HG03039 (cell line): ENCODE results near the gene RPL27.
"Not testable (repeated sequence)": the region's sequence is repeated elsewhere in the genome, so short reads cannot be mapped to it uniquely, and the experiment has no call there.

Experiments used
- ATAC-seq: cut with Tn5 transposase; IDR thresholded peaks from one replicate; pipeline ENCODE4 v1.9.1; 2021; ENCODE audit warnings: mild to moderate bottlenecking, moderate library complexity; ENCODE audit not compliant: unreplicated experiment

The RPL27 gene

DNA sequence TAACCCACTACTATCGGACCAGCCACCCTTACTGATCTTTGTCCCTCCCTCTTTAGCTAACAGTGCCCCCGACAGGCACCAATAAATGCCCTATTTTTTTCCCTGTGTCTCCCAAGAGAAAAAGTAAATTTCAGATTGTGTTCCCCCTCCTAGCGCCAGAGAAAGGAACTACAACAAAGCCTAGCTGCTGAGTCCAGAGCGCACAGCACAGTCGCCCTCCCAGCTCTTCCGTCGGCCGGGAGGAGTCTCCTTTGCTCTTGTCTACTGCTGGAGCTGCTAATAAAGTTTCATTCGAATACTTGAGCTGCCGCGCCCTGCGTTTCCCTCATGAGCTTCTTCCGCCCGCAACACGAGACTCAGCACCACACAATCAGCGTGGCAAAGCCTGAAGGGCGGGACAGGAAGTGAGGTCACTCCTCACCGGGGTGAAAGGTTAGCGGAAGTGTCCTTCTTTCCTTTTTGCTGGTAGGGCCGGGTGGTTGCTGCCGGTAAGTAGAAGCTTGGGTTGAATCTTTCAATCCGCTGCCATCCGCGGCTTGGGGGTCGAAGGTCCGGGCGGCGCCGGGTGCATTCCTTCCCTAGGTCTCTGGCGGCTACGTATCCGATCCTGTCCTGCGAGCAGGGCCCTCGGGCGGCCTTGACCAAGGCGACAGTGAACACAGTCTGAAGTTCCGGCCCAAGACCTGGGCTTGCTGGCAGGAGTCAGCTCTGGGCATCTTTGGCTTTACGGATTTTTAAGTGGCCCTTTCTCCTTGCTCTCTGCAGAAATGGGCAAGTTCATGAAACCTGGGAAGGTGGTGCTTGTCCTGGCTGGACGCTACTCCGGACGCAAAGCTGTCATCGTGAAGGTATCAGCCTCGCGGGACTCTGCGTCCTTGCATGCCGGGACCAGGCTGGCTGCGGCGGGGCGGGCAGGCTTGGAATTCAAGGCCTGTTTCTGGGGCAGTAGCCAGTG lies at the start of gene RPL27:
TSS of gene RPL27 (plus strand) at position 436 of the 955 bp plus-strand sequence. CDS start at position 768, 332 bp downstream.
- peak; percentile 87 for ATAC-seq

DNA sequence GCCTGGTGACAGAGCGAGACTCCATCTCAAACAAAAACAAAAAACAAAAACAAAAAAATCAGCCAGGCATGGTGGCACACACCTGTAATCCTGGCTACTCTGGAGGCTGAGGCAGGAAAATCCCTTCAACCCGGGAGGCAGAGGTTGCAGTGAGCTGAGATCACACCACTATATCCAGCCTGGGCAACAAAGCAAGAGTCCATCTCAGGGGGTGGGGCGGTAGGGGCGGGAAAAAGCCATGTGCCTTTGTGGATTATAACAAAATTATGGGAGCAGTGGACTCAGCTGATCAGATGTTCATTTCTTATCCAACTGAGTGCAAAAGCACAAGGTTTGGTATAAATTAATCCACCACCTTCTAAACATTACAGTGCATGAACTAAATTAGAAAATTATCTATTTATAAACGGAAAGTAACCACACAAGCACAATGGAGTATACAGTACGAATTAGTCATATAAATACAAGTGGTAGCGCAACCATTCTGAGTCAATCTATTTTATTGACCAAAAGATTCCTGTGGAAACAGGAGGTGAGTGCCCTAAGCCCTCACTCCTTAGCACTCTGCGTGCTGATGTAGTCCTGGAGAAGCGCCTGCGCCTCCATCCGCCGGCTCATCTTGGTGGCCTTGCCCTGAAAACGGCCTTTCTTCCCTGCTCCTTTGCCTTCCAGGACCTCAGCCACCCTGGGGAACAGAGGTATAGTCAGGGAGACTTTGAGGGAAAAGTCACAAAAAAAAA lies 48.0 kb upstream of the RPL27 start:
- no peak for ATAC-seq

DNA sequence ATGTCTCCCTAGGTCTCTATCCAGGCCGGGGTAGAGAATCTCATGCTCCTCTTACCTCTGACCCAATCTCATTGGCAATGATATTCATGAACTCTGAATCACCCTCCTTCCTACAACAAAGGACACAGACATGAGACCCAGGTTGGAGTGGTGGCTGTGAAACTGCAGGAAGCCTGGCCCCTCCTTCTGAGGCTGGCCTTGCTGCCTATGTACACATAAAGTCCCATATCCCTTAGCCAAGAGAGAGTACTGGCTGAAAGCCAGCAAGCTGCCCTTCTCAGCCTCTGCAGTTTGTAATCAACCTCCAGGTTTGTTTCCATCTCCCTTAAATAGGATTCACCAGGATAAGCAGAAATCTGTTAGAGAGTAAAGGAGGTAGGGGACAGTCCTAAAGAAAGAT lies 44.5 kb upstream of the RPL27 start:
- ATAC-seq, result no peak

DNA sequence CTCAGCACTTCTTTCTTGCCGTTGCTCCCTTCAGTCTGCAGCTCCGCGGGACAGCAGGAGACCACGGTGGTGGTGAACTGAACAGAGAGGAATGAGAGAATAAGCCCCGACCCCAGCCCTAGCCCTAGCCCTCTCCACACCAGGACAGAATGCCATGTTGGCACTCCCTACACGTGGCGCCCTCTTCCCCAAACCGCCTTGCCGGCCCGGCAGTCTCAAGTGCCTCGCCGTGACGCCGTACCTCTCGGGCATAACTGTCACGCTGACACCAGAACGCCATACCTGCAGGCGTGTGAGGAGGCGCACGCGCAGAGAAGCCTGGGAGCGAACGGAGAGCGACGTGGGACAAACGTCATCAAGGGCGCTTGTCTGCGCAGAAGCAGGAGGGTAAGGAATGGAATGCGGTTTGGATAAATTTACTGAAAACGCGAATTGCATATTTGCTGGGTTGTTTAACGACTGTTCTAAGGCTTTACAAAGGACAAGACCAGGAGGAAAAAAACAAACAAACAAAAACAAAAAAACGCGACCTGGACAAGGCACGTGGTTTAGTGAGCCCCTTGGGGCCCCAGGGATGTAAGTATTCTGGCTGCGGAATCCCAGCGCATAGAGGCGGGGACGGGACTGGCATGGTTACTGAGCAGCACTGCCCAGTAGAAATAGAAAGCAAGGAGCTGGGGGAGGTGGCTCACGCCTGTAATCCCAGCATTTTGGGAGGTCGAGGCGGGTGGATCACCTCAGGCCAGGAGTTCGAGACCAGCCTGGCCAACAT lies 33.9 kb upstream of the RPL27 start, which contains the start of gene AARSD1:
TSS of gene AARSD1 (minus strand) at position 294 of the 772 bp plus-strand sequence. CDS start at position 280, 14 bp downstream.
- peak; percentile 68 for ATAC-seq

DNA sequence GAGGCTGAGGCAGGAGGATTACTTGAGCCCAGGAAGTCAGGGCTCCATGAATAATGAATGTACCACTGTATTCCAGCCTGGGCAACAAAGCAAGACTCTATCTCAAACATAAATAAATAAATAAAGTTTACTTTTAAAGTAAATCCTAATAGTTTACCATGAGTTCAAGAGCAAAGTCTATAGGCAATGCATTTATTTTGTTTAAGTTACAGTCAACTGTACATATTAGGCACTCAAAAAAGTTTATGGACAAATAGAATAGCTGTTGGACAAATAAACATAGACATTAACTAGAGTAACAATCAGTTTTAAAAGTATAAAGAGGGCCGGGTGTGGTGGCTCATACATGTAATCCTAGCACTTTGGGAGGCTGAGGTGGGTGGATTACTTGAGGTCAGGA lies 30.3 kb upstream of the RPL27 start:
- no peak for ATAC-seq

DNA sequence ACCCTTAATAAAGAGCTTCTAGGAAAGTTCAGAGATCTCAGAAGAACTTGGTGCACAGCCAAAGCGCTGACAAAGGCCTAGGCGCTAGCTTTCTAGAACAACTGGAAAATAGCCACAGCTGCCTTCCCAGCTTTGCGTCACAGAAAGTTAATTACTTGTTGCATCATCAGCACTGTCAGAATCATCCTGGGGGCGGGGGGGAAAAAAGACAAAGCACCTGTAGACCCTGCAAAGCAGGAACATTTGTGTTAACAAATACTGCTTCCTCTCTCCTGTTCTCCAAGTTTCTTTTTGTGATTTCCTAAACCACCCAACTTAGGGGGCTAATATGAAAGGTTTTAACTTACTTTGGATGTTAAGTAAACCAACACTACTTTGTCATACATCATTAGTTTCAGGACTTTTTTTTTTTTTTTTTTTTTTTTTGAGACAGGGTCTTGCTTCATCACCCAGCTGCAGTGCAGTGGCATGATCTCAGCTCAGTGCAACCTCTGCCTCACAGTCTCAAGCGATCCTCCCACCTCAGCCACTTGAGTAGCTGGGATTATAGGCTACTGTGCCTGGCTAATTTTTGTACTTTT lies 29.1 kb upstream of the RPL27 start:
- ATAC-seq, result no peak

DNA sequence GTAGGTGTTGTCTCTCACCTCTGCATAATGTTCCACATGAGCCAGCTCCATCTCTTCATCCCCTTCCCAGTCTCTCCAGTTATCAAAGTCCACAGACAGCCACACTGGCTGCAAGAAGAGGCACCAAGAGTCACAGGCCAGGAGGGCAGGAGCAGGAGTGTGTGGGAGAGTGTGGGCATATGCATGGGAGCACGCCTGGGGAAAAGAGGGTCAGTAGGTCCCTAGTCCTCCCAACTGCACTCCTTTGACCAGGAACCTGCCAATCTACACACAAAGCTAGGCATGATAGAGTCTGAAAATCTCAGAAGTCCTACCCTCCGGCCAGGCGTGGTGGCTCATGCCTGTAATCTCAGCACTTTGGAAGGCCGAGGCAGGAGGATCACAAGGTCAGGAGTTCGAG lies 26.6 kb upstream of the RPL27 start:
- no peak for ATAC-seq

DNA sequence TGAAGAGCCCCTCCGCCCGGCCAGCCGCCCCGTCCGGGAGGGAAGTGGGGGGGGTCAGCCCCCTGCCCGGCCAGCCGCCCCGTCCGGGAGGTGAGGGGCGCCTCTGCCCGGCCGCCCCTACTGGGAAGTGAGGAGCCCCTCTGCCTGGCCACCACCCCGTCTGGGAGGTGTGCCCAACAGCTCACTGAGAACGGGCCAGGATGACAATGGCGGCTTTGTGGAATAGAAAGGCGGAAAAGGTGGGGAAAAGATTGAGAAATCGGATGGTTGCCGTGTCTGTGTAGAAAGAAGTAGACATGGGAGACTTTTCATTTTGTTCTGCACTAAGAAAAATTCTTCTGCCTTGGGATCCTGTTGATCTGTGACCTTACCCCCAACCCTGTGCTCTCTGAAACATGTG lies 24.9 kb upstream of the RPL27 start:
- ATAC-seq, result not testable (repeated sequence)

DNA sequence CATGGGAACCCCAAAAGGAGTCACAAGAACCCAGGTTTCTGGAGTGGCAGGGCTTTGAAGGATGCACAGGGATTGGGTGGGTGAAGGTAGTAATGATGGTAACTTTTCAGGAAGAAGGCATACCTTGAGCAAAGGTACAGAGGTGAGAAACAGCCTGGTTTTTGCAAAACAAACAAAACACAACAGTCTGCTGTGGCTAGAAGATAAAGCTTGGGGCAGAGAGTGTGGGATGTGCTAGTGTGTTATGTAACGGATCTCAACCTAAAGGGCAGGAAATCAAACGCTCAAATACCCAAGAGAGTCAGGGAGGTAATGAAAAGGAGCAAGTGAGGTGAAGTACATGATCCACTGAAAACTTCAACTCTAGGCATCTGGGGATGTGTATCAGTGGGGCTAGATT lies 23.0 kb upstream of the RPL27 start:
- no peak for ATAC-seq

DNA sequence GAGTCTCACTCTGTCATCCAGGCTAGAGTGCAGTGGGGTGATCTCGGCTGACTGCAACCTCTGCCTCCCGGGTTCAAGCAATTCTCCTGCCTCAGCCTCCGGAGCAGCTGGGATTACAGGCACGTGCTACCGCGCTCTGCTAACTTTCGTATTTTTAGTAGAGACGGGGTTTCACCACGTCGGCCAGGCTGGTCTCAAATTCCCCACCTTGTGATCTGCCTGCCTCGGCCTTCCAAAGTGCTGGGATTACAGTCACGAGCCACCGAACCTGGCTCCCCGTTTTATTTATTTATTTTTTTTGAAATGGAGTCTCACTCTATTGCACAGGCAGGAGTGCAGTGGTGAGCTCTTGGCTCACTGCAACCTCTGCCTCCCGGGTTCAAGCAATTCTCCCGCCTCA lies 22.5 kb upstream of the RPL27 start:
- ATAC-seq, result not testable (repeated sequence)

DNA sequence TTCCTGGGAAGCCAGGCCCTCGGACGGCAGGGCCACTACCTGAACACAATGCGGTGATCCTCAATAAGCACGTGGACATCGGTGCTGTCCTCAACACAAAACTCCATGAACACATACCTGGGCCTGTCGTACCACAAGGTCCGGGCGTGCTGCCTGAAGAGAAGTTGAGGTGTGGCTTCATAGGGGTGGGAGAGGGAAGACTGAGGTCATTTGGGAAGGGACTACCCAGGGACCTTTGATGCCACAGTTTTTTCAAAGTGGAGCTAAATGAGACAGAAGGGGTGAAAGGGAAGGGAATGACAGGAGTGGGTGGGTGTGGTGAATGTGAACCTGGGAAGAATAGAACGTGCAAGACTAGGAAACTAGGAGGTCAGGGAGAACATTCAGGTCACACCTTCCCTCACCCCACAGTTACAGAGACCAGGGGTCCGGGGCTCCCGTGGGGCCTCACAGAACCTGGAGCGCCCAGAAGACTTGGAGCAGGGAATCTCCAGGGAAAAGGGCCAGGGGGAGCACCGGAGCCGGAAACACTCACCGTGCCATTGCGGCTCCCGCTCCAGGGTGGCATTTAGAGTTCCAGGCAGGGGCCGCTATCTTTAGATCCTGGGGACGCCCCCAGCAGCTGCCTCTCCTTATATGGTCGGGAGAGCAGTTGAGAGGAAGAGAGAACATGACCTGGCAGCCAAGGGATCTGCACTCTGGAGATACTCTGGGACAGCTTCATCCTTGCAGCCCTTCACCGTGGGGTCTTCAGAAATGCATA lies 18.5 kb upstream of the RPL27 start, which contains the start of gene PTGES3L:
TSS of gene PTGES3L (minus strand) at position 570 of the 763 bp plus-strand sequence. CDS start at position 543, 27 bp downstream.
- ATAC-seq, result peak; percentile 24

DNA sequence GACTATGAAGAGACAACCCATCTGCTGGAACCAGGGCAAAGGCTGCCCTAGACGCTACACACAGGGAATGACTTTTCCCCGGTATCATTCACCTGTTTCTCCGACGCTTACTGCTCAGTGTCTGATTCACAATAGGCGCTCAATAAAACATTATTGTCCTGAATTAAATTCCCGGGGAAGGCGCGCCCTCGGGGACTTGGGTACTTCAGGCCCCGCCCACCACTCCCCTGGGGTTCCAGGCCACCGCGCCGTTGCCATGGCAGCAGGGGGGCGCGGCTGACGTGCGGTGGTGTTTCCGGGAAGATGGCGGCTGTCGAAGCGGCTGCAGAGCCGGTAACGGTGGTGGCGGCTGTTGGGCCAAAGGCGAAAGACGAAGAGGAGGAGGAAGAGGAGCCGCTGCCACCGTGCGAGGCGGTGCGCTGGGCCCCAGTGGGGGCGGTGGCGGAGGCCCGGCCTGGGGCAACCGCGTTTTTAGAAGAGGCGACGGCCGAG lies 17.9 kb upstream of the RPL27 start, which contains the start of gene RUNDC1:
TSS of gene RUNDC1 (plus strand) at position 292 of the 492 bp plus-strand sequence. CDS start at position 304, 12 bp downstream.
- ATAC-seq, result peak; percentile 62

DNA sequence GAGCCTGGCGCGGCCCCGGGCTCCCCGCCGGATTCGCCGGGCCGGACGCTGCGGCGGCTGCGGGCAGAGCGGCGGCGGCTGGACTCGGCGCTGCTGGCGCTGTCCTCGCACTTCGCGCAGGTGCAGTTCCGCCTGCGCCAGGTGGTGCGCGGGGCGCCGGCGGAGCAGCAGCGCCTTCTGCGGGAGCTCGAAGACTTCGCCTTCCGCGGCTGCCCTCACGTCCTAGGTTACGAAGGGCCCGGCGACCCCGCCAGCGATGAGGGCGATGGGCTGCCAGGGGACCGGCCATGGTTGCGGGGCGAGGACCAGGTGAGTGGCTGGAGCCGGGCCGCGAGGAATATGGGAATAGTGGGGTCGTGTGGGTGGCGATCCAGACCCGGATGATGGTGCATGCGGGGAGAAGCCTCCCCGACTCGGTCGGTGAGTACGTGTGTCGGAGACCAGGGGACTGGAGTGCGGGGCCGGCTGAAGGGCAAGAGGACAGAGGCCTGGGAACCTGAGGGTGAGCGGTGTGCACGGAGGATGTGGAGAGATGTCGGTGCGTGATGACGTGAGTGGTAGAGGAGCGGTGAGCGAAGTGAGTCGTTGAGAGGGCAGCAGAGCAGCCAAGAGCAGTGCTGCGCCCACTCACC lies 17.3 kb upstream of the RPL27 start:
- peak; percentile 37 for ATAC-seq

DNA sequence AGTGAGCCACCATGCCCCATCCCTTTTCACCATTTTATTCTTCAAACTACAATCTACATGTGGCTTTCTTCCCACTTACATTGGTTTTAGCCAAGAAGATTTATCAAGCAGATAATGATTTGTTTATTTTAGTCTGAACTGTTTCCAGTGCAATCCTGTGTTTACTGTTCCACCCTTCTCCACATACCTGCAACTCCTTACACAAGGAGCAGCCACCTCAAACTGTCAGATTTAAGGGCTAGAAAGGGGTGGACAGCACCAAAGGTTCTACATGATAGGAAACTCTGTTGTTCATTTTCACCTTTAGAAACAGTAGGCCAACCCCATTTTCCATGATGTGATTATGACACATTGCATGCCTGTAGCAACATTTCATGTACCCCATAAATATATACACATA lies 16.0 kb upstream of the RPL27 start:
- no peak for ATAC-seq

DNA sequence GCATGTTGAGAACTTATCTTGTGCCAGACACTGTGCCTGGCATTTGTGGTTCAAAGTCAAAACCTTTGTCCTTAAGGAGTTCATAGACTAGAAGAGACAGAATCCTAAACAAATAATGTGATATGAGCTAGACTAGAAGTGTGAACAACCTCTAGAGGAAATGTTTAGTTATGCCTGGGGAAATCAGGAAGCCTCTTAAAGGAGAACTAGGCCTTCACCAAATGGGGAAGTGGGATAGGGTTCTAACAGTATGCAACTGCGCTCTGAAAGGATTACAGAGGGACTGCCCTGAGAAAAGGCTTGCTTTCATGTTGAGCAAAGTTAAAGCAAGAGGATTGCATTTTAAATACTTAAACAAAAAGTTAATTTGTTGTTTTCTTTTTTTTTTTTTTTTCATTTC lies 13.0 kb upstream of the RPL27 start:
- ATAC-seq, result no peak

DNA sequence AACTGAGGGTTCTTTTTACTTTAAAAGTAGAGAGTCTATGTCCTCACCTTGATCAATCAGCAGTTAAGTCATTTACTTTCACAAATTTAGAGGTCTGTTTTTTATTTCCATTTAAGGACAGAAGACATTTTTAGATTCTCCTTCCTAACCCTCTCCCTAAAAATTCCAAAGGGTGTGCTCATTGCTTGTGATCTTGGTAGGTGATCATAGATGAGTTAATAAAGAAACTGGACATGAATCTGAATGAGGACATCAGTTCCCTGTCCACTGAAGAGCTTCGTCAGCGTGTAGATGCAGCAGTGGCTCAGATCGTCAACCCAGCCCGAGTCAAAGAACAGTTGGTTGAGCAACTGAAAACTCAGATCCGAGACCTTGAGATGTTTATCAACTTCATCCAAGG lies 9.1 kb upstream of the RPL27 start:
- ATAC-seq, result no peak

DNA sequence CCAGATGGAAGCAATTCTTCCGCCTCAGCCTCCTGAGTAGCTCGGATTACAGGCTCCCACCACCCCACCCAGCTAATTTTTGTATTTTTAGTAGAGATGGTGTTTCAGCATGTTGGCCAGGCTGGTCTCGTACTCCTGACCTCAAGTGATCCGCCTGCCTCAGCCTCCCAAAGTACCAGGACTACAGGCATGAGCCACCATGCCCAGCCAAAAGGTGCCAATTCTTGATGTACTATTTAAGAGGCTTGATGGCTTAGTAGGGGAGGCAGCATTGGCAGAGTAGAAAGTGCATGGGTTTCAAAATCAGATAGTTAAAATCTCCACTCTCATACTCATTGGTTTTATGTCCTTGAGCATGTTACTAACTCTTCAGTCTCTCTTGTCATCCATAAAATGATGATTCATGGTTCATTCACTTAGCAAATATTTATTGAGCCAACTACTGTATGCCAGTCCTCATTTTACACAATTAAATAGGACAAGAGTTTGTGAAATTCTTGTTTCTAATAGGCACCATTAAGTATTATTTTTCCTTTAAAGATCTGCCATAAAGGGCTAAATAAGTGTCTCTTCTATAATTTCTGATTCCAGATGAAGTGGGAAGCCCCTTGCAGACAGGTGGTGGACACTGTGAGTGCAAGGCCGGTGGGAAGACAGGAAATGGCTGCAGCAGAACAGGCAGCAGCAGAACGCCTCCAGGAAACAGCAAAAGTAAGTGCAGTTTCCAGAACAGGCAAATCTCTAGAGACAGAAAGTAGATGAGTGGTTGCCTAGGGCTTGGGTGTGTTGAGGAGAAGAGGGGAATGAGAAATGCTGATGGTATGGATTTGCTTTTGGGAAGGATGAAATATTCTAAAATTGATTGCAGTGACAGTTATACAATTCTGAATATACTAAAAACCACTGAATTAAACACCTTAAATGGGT lies 8.2 kb upstream of the RPL27 start:
- ATAC-seq, result no peak

DNA sequence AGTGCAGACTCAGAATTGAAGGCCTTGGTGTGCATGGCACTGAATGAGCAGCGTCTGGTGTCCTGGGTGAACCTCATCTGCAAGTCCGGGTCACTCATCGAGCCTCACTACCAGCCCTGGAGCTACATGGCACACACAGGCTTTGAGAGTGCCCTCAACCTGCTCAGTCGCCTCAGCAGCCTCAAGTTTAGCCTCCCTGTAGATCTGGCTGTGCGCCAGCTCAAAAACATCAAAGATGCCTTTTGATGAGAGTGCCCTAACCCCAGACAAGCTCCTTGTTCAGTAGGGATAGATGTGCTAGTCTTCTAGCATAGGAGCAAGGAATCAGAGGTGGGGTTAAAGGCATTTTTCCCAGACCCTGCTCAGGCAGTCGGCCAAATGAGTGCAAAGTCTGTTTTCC lies 6.7 kb upstream of the RPL27 start:
- no peak for ATAC-seq
